T follicular helper cell (primary cell): Measurements from ENCODE around the gene XXYLT1.
"Not testable (repeated sequence)": the region's sequence is repeated elsewhere in the genome, so short reads cannot be mapped to it uniquely, and the experiment has no call there.

Source experiments
- DNase-seq: peaks from one replicate; pipeline ENCODE4 v3.0.0-alpha.2; 2020; ENCODE audit warnings: low read depth

Gene XXYLT1

GRCh38 chr3:195063581-195064193 lies 207.3 kb downstream of the XXYLT1 start:
- no peak for DNase-seq

GRCh38 chr3:195062866-195063540 lies 208.0 kb downstream of the XXYLT1 start:
- no peak for DNase-seq

GRCh38 chr3:195061756-195062655 lies 209.0 kb downstream of the XXYLT1 start:
- no peak for DNase-seq

- no peak for DNase-seq
Measured at GRCh38 chr3:195060531-195061291, 210.2 kb downstream of the XXYLT1 start.

- DNase-seq, result no peak
Measured at GRCh38 chr3:195060217-195060481, 210.8 kb downstream of the XXYLT1 start.

GRCh38 chr3:195059471-195060216 lies 211.3 kb downstream of the XXYLT1 start:
- DNase-seq, result no peak

- no peak for DNase-seq
Measured at GRCh38 chr3:195059006-195059350, 212.0 kb downstream of the XXYLT1 start.

- no peak for DNase-seq
Measured at GRCh38 chr3:195058336-195059005, 212.5 kb downstream of the XXYLT1 start.

- no peak for DNase-seq
Measured at GRCh38 chr3:195057716-195058115, 213.2 kb downstream of the XXYLT1 start.

GRCh38 chr3:195056506-195056905 lies 214.5 kb downstream of the XXYLT1 start:
- no peak for DNase-seq

GRCh38 chr3:195054311-195054710 lies 216.6 kb downstream of the XXYLT1 start:
- DNase-seq, result no peak

GRCh38 chr3:195052939-195053338 lies 218.0 kb downstream of the XXYLT1 start:
- DNase-seq, result no peak

- not testable (repeated sequence) for DNase-seq
Measured at GRCh38 chr3:195050296-195050695, 220.7 kb downstream of the XXYLT1 start.

- DNase-seq, result no peak
Measured at GRCh38 chr3:195048059-195048905, 222.7 kb downstream of the XXYLT1 start.

- no peak for DNase-seq
Measured at GRCh38 chr3:195047536-195047935, 223.4 kb downstream of the XXYLT1 start.

- no peak for DNase-seq
Measured at GRCh38 chr3:195046441-195046840, 224.5 kb downstream of the XXYLT1 start.

- no peak for DNase-seq
Measured at GRCh38 chr3:195045481-195046210, 225.3 kb downstream of the XXYLT1 start.

GRCh38 chr3:195044411-195044810 lies 226.5 kb downstream of the XXYLT1 start:
- DNase-seq, result no peak

- no peak for DNase-seq
Measured at GRCh38 chr3:195043607-195044339, 227.2 kb downstream of the XXYLT1 start.
